HEK293 (cell line): ENCODE results near the gene C1orf174.

Experiments
- TF ChIP-seq, protein P1 (sequence below): fragments of 450-650 bp; formaldehyde crosslinking; IDR thresholded peaks from 2 replicates; pipeline ENCODE4 v1.5.1; 2016; ENCODE audit warnings: missing biosample characterization, missing genetic modification characterization
- TF ChIP-seq, protein P2 (sequence below): fragments of 450-650 bp; formaldehyde crosslinking; IDR thresholded peaks from 2 replicates; pipeline ENCODE4 v1.5.1; 2016; ENCODE audit warnings: missing biosample characterization, missing genetic modification characterization

DNA sequence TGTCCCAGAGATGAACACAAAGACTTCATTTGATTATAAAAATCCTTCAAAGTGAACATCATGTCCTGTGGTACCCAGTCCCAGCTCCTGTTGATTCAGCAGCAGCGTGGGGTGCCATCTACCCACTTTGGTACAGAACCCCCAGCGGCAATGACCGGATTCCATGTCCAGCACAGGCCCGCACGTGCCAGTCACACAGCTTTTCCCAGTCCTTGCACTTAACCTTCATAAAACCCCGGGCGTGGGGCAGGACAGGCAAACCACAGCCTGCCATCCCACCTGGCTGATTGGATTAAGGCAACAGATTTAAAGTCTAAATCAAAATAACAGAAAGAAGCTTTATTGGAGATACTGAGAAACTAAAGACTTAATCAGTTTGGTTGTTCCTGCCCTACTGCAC is 58.6 kb downstream of the C1orf174 start:
- TF ChIP-seq, protein P1, sequence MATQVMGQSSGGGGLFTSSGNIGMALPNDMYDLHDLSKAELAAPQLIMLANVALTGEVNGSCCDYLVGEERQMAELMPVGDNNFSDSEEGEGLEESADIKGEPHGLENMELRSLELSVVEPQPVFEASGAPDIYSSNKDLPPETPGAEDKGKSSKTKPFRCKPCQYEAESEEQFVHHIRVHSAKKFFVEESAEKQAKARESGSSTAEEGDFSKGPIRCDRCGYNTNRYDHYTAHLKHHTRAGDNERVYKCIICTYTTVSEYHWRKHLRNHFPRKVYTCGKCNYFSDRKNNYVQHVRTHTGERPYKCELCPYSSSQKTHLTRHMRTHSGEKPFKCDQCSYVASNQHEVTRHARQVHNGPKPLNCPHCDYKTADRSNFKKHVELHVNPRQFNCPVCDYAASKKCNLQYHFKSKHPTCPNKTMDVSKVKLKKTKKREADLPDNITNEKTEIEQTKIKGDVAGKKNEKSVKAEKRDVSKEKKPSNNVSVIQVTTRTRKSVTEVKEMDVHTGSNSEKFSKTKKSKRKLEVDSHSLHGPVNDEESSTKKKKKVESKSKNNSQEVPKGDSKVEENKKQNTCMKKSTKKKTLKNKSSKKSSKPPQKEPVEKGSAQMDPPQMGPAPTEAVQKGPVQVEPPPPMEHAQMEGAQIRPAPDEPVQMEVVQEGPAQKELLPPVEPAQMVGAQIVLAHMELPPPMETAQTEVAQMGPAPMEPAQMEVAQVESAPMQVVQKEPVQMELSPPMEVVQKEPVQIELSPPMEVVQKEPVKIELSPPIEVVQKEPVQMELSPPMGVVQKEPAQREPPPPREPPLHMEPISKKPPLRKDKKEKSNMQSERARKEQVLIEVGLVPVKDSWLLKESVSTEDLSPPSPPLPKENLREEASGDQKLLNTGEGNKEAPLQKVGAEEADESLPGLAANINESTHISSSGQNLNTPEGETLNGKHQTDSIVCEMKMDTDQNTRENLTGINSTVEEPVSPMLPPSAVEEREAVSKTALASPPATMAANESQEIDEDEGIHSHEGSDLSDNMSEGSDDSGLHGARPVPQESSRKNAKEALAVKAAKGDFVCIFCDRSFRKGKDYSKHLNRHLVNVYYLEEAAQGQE (tag by site-specific recombination), result no peak
- TF ChIP-seq, protein P2, sequence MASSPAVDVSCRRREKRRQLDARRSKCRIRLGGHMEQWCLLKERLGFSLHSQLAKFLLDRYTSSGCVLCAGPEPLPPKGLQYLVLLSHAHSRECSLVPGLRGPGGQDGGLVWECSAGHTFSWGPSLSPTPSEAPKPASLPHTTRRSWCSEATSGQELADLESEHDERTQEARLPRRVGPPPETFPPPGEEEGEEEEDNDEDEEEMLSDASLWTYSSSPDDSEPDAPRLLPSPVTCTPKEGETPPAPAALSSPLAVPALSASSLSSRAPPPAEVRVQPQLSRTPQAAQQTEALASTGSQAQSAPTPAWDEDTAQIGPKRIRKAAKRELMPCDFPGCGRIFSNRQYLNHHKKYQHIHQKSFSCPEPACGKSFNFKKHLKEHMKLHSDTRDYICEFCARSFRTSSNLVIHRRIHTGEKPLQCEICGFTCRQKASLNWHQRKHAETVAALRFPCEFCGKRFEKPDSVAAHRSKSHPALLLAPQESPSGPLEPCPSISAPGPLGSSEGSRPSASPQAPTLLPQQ (tag by site-specific recombination), result no peak
